Effector memory CD4-positive, alpha-beta T cell (primary cell): ENCODE measurements around the gene TARS3.

Experiments used
- DNase-seq, 3 donors: peaks; one replicate each; pipeline ENCODE4 v3.0.0-alpha.2; 2020
- H3K27ac ChIP-seq: 2 replicates; pipeline ENCODE4 v1.7.0; 2013; ENCODE audit warnings: mild to moderate bottlenecking, low read length, moderate library complexity; ENCODE audit not compliant: insufficient read depth, poor library complexity, severe bottlenecking
- H3K27me3 ChIP-seq: replicated peaks from 2 replicates; pipeline ENCODE4 v1.7.0; 2013; ENCODE audit warnings: mild to moderate bottlenecking, low read length; ENCODE audit not compliant: insufficient read depth, control insufficient read depth, poor library complexity, severe bottlenecking
- H3K36me3 ChIP-seq: 2 replicates; pipeline ENCODE4 v1.7.0; 2013; ENCODE audit warnings: mild to moderate bottlenecking, low read length, moderate library complexity; ENCODE audit not compliant: control insufficient read depth, insufficient read depth
- H3K4me1 ChIP-seq: 2 replicates; pipeline ENCODE4 v1.7.0; 2013; ENCODE audit warnings: low read length, mild to moderate bottlenecking; ENCODE audit not compliant: control insufficient read depth, insufficient read depth, poor library complexity, severe bottlenecking
- H3K4me3 ChIP-seq: 2 replicates; pipeline ENCODE4 v1.7.0; 2013; ENCODE audit warnings: low read length, low read depth, mild to moderate bottlenecking; ENCODE audit not compliant: insufficient read depth, poor library complexity, severe bottlenecking
- H3K9me3 ChIP-seq: 2 replicates; pipeline ENCODE4 v1.7.0; 2013; ENCODE audit warnings: mild to moderate bottlenecking, low read length, moderate library complexity; ENCODE audit not compliant: control insufficient read depth

TARS3 gene

GRCh38 chr15:101618851-101619614 is 105.2 kb downstream of the TARS3 start:
- Histone ChIP-seq H3K36me3 (peaks cover 5% of the 10 kb centered on the region), H3K9me3 (no peaks in the 10 kb centered on the region), H3K27me3 (no peaks in the 10 kb centered on the region), H3K4me3 (no peak overlapping the region), H3K4me1 (peaks cover 6% of the 10 kb centered on the region), H3K27ac (no peak overlapping the region)
- DNase-seq = no peak

- no peak for DNase-seq
- Histone ChIP-seq H3K4me1 (peaks cover 3% of the 10 kb centered on the region), H3K4me3 (no peak overlapping the region), H3K27me3 (no peaks in the 10 kb centered on the region), H3K27ac (no peak overlapping the region), H3K9me3 (no peaks in the 10 kb centered on the region), H3K36me3 (peaks cover 5% of the 10 kb centered on the region)
Measured at GRCh38 chr15:101618076-101618475, 106.2 kb downstream of the TARS3 start.

- H3K9me3 ChIP-seq = no peaks in the 10 kb centered on the region
- no peak overlapping the region for H3K27ac ChIP-seq
- peaks cover 5% of the 10 kb centered on the region for H3K36me3 ChIP-seq
- H3K4me3 ChIP-seq = no peak overlapping the region
- peaks cover 3% of the 10 kb centered on the region for H3K4me1 ChIP-seq
- no peak for DNase-seq
- H3K27me3 ChIP-seq = no peaks in the 10 kb centered on the region
Measured at GRCh38 chr15:101617390-101617965, 106.8 kb downstream of the TARS3 start.

- DNase-seq = no peak
Measured at GRCh38 chr15:101615986-101616848, 108.1 kb downstream of the TARS3 start.

GRCh38 chr15:101615414-101615985 is 108.8 kb downstream of the TARS3 start:
- no peaks in the 10 kb centered on the region for H3K4me1 ChIP-seq
- no peaks in the 10 kb centered on the region for H3K36me3 ChIP-seq
- no peaks in the 10 kb centered on the region for H3K27me3 ChIP-seq
- H3K27ac ChIP-seq = no peak overlapping the region
- H3K9me3 ChIP-seq = no peaks in the 10 kb centered on the region
- no peak for DNase-seq
- H3K4me3 ChIP-seq = no peak overlapping the region

More at GRCh38 chr15:101615986-101616848, 108.1 kb downstream of the TARS3 start:
- Histone ChIP-seq H3K36me3 (peaks cover 5% of the 10 kb centered on the region), H3K9me3 (no peaks in the 10 kb centered on the region), H3K4me1 (no peaks in the 10 kb centered on the region), H3K4me3 (no peak overlapping the region), H3K27me3 (no peaks in the 10 kb centered on the region), H3K27ac (no peak overlapping the region)

GRCh38 chr15:101614761-101615160 is 109.5 kb downstream of the TARS3 start:
- no peak for DNase-seq
- no peak overlapping the region for H3K4me3 ChIP-seq
- H3K36me3 ChIP-seq = no peaks in the 10 kb centered on the region
- H3K27me3 ChIP-seq = no peaks in the 10 kb centered on the region
- H3K9me3 ChIP-seq = no peaks in the 10 kb centered on the region
- H3K4me1 ChIP-seq = no peaks in the 10 kb centered on the region
- no peak overlapping the region for H3K27ac ChIP-seq

- no peaks in the 10 kb centered on the region for H3K27me3 ChIP-seq
- no peaks in the 10 kb centered on the region for H3K36me3 ChIP-seq
- no peak for DNase-seq
- H3K4me1 ChIP-seq = no peaks in the 10 kb centered on the region
- H3K9me3 ChIP-seq = no peaks in the 10 kb centered on the region
- H3K4me3 ChIP-seq = no peak overlapping the region
- no peak overlapping the region for H3K27ac ChIP-seq
Measured at GRCh38 chr15:101614001-101614585, 110.2 kb downstream of the TARS3 start.

GRCh38 chr15:101613130-101614000 is 110.9 kb downstream of the TARS3 start:
- Histone ChIP-seq H3K4me3 (no peak overlapping the region), H3K36me3 (no peaks in the 10 kb centered on the region), H3K4me1 (no peaks in the 10 kb centered on the region), H3K27ac (no peak overlapping the region), H3K27me3 (no peaks in the 10 kb centered on the region), H3K9me3 (no peaks in the 10 kb centered on the region)
- DNase-seq = no peak

GRCh38 chr15:101612676-101613075 is 111.6 kb downstream of the TARS3 start:
- H3K4me1 ChIP-seq = no peaks in the 10 kb centered on the region
- no peak overlapping the region for H3K4me3 ChIP-seq
- no peak overlapping the region for H3K27ac ChIP-seq
- no peaks in the 10 kb centered on the region for H3K36me3 ChIP-seq
- H3K9me3 ChIP-seq = no peaks in the 10 kb centered on the region
- H3K27me3 ChIP-seq = no peaks in the 10 kb centered on the region
- no peak for DNase-seq
